SK-N-SH treated with all-trans-retinoic acid at 6 μM for 48 hours (cell line): ENCODE measurements around the gene LPAR5.

ENCODE experiments used
- ATAC-seq: fragments of 200-7000 bp; cut with Tn5 transposase; 3 replicates; pipeline ENCODE4 v1.9.1; 2020; ENCODE audit warnings: mild to moderate bottlenecking, moderate library complexity
- ARNTL ChIP-seq: fragments of 450-650 bp; formaldehyde crosslinking; IDR thresholded peaks from 2 replicates; pipeline ENCODE4 v1.5.0; 2020; ENCODE audit warnings: low read depth, mild to moderate bottlenecking, moderate library complexity, borderline replicate concordance
- CREB5 ChIP-seq: fragments of 250-450 bp; sonication (Bioruptor Pico); IDR thresholded peaks from 2 replicates; pipeline ENCODE4 v1.5.1; 2020; ENCODE audit warnings: low read depth, mild to moderate bottlenecking, moderate library complexity
- ESRRG ChIP-seq: fragments of 250-450 bp; sonication (Bioruptor Pico); IDR thresholded peaks from 2 replicates; pipeline ENCODE4 v1.6.1; 2021; ENCODE audit warnings: mild to moderate bottlenecking
- GLIS3 ChIP-seq: fragments of 250-450 bp; sonication (Bioruptor Pico); IDR thresholded peaks from 2 replicates; pipeline ENCODE4 v1.5.0; 2020; ENCODE audit warnings: mild to moderate bottlenecking, moderate library complexity
- ISL1 ChIP-seq: fragments of 250-450 bp; sonication (Bioruptor Pico); IDR thresholded peaks from 2 replicates; pipeline ENCODE4 v2.1.2; 2022; ENCODE audit warnings: mild to moderate bottlenecking, moderate library complexity
- OSR1 ChIP-seq: fragments of 250-450 bp; sonication (Bioruptor Pico); IDR thresholded peaks from 2 replicates; pipeline ENCODE4 v1.8.0; 2022; ENCODE audit warnings: moderate library complexity, mild to moderate bottlenecking, inconsistent platforms
- PATZ1 ChIP-seq: fragments of 250-450 bp; sonication (Bioruptor Pico); IDR thresholded peaks from 2 replicates; pipeline ENCODE4 v1.8.0; 2020; ENCODE audit warnings: mild to moderate bottlenecking, moderate library complexity, borderline replicate concordance
- PPARA ChIP-seq: fragments of 250-450 bp; sonication (Bioruptor Pico); IDR thresholded peaks from 2 replicates; pipeline ENCODE4 v1.5.0; 2020; ENCODE audit warnings: mild to moderate bottlenecking, borderline replicate concordance
- RARB ChIP-seq: fragments of 250-450 bp; sonication (Bioruptor Pico); IDR thresholded peaks from 2 replicates; pipeline ENCODE4 v1.8.0; 2021; ENCODE audit warnings: mild to moderate bottlenecking, moderate library complexity
- SNAI2 ChIP-seq: fragments of 250-450 bp; sonication (Bioruptor Pico); IDR thresholded peaks from 2 replicates; pipeline ENCODE4 v1.5.0; 2020; ENCODE audit warnings: mild to moderate bottlenecking, moderate library complexity
- TCF4 ChIP-seq: fragments of 250-450 bp; sonication (Bioruptor Pico); IDR thresholded peaks from 2 replicates; pipeline ENCODE4 v1.8.0; 2021; ENCODE audit warnings: mild to moderate bottlenecking, moderate library complexity, borderline replicate concordance
- TOX ChIP-seq: fragments of 250-450 bp; sonication (Bioruptor Pico); IDR thresholded peaks from 2 replicates; pipeline ENCODE4 v1.8.0; 2021; ENCODE audit warnings: mild to moderate bottlenecking, moderate library complexity, borderline replicate concordance
- ZC3H10 ChIP-seq: fragments of 250-450 bp; sonication (Bioruptor Pico); IDR thresholded peaks from 2 replicates; pipeline ENCODE4 v1.5.1; 2021; ENCODE audit warnings: mild to moderate bottlenecking, moderate library complexity
- ZFP3 ChIP-seq: fragments of 250-450 bp; sonication (Bioruptor Pico); IDR thresholded peaks from 2 replicates; pipeline ENCODE4 v1.5.0; 2020; ENCODE audit warnings: mild to moderate bottlenecking, moderate library complexity
- ZFP30 ChIP-seq: fragments of 450-650 bp; formaldehyde crosslinking; IDR thresholded peaks from 2 replicates; pipeline ENCODE4 v1.5.0; 2022; ENCODE audit warnings: mild to moderate bottlenecking, moderate library complexity
- ZNF565 ChIP-seq: fragments of 450-650 bp; formaldehyde crosslinking; conservative IDR thresholded peaks from 2 replicates; pipeline ENCODE4 v1.5.0; 2020; ENCODE audit warnings: low read depth, mild to moderate bottlenecking, moderate library complexity
- ZNF70 ChIP-seq: fragments of 450-650 bp; formaldehyde crosslinking; IDR thresholded peaks from 2 replicates; pipeline ENCODE4 v1.5.0; 2020; ENCODE audit warnings: mild to moderate bottlenecking, moderate library complexity
- ZNF8 ChIP-seq: fragments of 450-650 bp; formaldehyde crosslinking; IDR thresholded peaks from 2 replicates; pipeline ENCODE4 v1.5.0; 2020; ENCODE audit warnings: mild to moderate bottlenecking, moderate library complexity
- TF ChIP-seq, protein P1 (sequence below): fragments of 250-450 bp; sonication (Bioruptor Pico); IDR thresholded peaks from 2 replicates; pipeline ENCODE4 v1.5.1; 2021; ENCODE audit warnings: mild to moderate bottlenecking, moderate library complexity
- TF ChIP-seq, protein P2 (sequence below): fragments of 250-450 bp; sonication (Bioruptor Pico); IDR thresholded peaks from 2 replicates; pipeline ENCODE4 v1.5.0; 2020; ENCODE audit warnings: mild to moderate bottlenecking, moderate library complexity

Gene LPAR5

DNA sequence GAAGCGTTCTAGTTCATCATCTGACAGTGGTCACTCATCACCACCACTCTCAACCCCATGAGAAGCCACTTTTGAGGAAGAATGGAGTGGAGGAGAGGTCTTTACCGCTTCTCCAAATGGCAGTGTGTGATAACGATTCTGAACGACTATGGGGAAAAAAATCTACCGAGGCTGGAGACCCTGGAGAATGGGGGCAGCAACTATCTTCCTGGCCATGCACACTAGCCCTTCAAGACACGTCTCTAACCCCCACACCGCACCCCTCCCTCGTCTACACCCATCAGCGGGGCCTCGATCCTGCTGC is 26.8 kb upstream of the LPAR5 start:
- ATAC-seq = peak; percentile 67
- TF ChIP-seq RARB (CRISPR knock-in tag) (peak; percentile 47; the same call in 1 of the 2 replicates), CREB5 (CRISPR knock-in tag) (no peak), ZFP3 (CRISPR knock-in tag) (peak; percentile 9; the same call in 1 of the 2 replicates), ARNTL (no peak), GLIS3 (CRISPR knock-in tag) (no peak), ISL1 (CRISPR knock-in tag) (no peak), TOX (CRISPR knock-in tag) (no peak), PATZ1 (CRISPR knock-in tag) (0 out of 2 replicates have a peak, but pooled peaks have one; percentile 41)
- TF ChIP-seq, all 23 proteins: peak for 3

DNA sequence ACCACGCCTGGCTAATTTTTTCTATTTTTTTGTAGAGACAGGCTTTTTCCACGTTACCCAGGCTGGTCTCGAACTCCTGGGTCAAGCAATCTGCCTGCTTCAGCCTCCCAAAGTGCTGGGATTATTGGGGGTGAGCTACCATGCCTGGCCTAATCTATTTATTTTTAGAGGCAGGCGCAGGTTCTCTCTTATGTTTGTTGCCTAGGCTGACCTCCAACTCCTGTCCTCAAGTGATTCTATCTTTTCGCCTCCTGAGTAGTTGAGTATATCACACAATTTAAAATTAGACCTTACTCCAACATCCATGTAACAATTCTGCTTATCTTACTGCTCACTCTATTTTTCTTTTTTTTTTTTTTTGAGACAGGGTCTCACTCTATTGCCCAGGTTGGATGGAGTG is 18.2 kb upstream of the LPAR5 start:
- ATAC-seq = no peak
- TF ChIP-seq TOX (CRISPR knock-in tag) = no peak
- no peak for TF ChIP-seq ZNF565 (CRISPR knock-in tag)
- TF ChIP-seq ZFP3 (CRISPR knock-in tag) = no peak
- TF ChIP-seq SNAI2 (CRISPR knock-in tag) = no peak
- no peak for TF ChIP-seq ZNF8 (CRISPR knock-in tag)
- TF ChIP-seq, protein P1, sequence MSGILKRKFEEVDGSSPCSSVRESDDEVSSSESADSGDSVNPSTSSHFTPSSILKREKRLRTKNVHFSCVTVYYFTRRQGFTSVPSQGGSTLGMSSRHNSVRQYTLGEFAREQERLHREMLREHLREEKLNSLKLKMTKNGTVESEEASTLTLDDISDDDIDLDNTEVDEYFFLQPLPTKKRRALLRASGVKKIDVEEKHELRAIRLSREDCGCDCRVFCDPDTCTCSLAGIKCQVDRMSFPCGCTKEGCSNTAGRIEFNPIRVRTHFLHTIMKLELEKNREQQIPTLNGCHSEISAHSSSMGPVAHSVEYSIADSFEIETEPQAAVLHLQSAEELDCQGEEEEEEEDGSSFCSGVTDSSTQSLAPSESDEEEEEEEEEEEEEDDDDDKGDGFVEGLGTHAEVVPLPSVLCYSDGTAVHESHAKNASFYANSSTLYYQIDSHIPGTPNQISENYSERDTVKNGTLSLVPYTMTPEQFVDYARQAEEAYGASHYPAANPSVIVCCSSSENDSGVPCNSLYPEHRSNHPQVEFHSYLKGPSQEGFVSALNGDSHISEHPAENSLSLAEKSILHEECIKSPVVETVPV (CRISPR knock-in tag) = no peak
- no peak for TF ChIP-seq PATZ1 (CRISPR knock-in tag)
- TF ChIP-seq PPARA (CRISPR knock-in tag) = no peak
- no peak for TF ChIP-seq ARNTL
- no peak for TF ChIP-seq ZC3H10 (CRISPR knock-in tag)
- TF ChIP-seq ESRRG (CRISPR knock-in tag) = no peak
- no peak for TF ChIP-seq ZFP30 (CRISPR knock-in tag)
- TF ChIP-seq ISL1 (CRISPR knock-in tag) = no peak
- TF ChIP-seq OSR1 = no peak
- no peak for TF ChIP-seq GLIS3 (CRISPR knock-in tag)
- no peak for TF ChIP-seq TCF4
- no peak for TF ChIP-seq ZNF70 (CRISPR knock-in tag)

DNA sequence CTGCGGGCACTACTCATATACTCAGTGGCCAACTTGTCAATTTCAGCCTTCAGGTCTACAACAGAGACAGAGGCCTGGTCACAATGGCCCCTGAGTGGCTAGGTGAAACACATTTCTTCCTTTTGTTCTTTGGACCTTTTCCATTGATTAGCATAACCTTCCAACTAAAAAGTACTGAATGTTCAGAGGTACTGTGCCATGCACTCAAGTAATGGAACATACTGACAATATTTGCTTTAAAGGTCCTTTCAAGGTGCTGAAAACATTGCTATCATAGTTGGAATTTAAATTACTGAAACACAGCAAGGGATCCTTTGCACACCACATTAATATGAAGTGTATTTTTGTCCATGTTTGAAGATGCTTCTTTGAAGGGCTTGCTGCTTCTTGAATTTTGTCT is 17.6 kb upstream of the LPAR5 start:
- TF ChIP-seq PATZ1 (CRISPR knock-in tag) (no peak), ZNF565 (CRISPR knock-in tag) (no peak), ISL1 (CRISPR knock-in tag) (no peak), ZC3H10 (CRISPR knock-in tag) (no peak), PPARA (CRISPR knock-in tag) (no peak), RARB (CRISPR knock-in tag) (no peak)
- TF ChIP-seq, protein P2, sequence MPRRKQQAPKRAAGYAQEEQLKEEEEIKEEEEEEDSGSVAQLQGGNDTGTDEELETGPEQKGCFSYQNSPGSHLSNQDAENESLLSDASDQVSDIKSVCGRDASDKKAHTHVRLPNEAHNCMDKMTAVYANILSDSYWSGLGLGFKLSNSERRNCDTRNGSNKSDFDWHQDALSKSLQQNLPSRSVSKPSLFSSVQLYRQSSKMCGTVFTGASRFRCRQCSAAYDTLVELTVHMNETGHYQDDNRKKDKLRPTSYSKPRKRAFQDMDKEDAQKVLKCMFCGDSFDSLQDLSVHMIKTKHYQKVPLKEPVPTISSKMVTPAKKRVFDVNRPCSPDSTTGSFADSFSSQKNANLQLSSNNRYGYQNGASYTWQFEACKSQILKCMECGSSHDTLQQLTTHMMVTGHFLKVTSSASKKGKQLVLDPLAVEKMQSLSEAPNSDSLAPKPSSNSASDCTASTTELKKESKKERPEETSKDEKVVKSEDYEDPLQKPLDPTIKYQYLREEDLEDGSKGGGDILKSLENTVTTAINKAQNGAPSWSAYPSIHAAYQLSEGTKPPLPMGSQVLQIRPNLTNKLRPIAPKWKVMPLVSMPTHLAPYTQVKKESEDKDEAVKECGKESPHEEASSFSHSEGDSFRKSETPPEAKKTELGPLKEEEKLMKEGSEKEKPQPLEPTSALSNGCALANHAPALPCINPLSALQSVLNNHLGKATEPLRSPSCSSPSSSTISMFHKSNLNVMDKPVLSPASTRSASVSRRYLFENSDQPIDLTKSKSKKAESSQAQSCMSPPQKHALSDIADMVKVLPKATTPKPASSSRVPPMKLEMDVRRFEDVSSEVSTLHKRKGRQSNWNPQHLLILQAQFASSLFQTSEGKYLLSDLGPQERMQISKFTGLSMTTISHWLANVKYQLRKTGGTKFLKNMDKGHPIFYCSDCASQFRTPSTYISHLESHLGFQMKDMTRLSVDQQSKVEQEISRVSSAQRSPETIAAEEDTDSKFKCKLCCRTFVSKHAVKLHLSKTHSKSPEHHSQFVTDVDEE (CRISPR knock-in tag) = no peak
- ATAC-seq = no peak; the same call in 2 of the 3 replicates
